ENCODE measurements around the gene MRPL58.

DNA sequence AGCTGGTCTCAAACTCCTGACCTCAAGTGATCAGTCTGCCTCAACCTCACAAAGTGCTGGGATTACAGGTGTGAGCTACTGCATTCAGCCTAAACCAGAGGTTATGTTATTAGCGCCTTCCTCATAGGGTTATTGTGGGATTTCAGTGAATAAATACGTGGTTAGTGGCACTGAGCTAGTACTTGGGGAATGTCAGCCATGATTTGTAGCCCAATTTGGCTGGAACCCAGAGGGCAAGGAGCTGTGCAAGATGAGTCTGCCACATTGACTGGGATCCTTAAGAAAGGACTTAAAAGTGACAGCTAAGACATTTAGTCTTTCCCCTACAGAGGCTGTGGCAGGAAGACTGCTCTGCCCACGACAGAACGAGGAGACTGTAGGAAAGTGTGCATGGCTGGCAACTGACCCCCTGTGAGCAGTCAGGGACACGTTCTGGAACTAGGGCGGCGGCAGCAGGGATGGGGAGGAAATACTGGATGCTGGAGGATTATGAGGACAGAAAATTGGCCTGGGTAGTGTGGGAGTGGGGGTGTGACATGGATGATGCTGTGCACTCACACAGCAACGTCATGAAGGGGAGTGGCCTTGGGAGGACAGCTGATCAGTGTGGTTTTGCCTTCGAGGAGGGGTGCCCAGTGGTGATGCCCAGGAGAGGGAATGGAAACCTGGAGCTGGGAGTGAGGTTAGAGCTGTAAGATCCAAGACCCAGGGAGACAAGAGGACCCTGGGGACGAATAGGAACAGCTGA is 19.7 kb downstream of the MRPL58 start:
- TF ChIP-seq, protein P1, sequence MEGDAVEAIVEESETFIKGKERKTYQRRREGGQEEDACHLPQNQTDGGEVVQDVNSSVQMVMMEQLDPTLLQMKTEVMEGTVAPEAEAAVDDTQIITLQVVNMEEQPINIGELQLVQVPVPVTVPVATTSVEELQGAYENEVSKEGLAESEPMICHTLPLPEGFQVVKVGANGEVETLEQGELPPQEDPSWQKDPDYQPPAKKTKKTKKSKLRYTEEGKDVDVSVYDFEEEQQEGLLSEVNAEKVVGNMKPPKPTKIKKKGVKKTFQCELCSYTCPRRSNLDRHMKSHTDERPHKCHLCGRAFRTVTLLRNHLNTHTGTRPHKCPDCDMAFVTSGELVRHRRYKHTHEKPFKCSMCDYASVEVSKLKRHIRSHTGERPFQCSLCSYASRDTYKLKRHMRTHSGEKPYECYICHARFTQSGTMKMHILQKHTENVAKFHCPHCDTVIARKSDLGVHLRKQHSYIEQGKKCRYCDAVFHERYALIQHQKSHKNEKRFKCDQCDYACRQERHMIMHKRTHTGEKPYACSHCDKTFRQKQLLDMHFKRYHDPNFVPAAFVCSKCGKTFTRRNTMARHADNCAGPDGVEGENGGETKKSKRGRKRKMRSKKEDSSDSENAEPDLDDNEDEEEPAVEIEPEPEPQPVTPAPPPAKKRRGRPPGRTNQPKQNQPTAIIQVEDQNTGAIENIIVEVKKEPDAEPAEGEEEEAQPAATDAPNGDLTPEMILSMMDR (IDR thresholded peaks at IDR 0.05), result no peak
- no peak for TF ChIP-seq POLR2A (IDR thresholded peaks at IDR 0.05)

All from testis (tissue), 2 donors.